OCI-LY7 (cell line): ENCODE data around the gene NPEPPS. TPM values are rescaled to one million over a fixed set of nuclear protein-coding genes. Genes with fewer than 3 reads are reported as not detected.
A peak's percentile ranks its signal among the peaks of the same experiment; 100 is the strongest.

ENCODE experiments used
- BruUV-seq: library from RNA; stranded (reverse); fragments of 400-500 nt; replicated peaks from 2 replicates; lab custom pipeline; 2021; lab: Mats Ljungman, UMichigan
- CTCF ChIA-PET: fragments of 300-600 bp; sonication (Branson Sonifier 250); formaldehyde crosslinking; loops from one replicate; lab custom pipeline; 2022; ENCODE audit warnings: antibody characterized with exemption; ENCODE audit not compliant: unreplicated experiment; lab: Charles Lee
- POLR2A ChIA-PET: fragments of 300-600 bp; sonication (Branson Sonifier 250); formaldehyde crosslinking; loops from one replicate; lab custom pipeline; 2022; ENCODE audit warnings: antibody characterized with exemption; lab: Charles Lee
- DNase-seq: peaks from one replicate; pipeline ENCODE4 v3.0.0-alpha.2; 2015; ENCODE audit warnings: low spot score
- H2AFZ ChIP-seq: fragments of 200-600 bp; sonication (generic), shearing (Covaris generic); 2 replicates; pipeline ENCODE4 v1.6.1; 2014; ENCODE audit warnings: mild to moderate bottlenecking, antibody characterized with exemption, low read length, moderate library complexity
- H3K27ac ChIP-seq: fragments of 200-600 bp; sonication (generic); 2 replicates; pipeline ENCODE4 v1.5.1; 2014; ENCODE audit warnings: mixed run types, low read depth, mild to moderate bottlenecking, moderate library complexity, low read length, inconsistent platforms; ENCODE audit not compliant: poor library complexity, severe bottlenecking
- H3K36me3 ChIP-seq: fragments of 200-600 bp; sonication (generic); 2 replicates; pipeline ENCODE4 v1.6.1; 2014; ENCODE audit warnings: mild to moderate bottlenecking, antibody characterized with exemption, low read length, moderate library complexity, mixed read lengths; ENCODE audit not compliant: insufficient read depth
- H3K4me1 ChIP-seq: fragments of 200-600 bp; sonication (generic); 2 replicates; pipeline ENCODE4 v1.5.1; 2014; ENCODE audit warnings: mild to moderate bottlenecking, low read length; ENCODE audit not compliant: insufficient read depth, poor library complexity, severe bottlenecking
- H3K4me2 ChIP-seq: fragments of 200-600 bp; sonication (generic); 2 replicates; pipeline ENCODE4 v1.6.1; 2014; ENCODE audit warnings: mild to moderate bottlenecking, low read length
- H3K4me3 ChIP-seq: fragments of 200-600 bp; sonication (generic); 2 replicates; pipeline ENCODE4 v1.5.1; 2014; ENCODE audit warnings: mild to moderate bottlenecking, low read depth, low read length; ENCODE audit not compliant: poor library complexity, severe bottlenecking
- H3K79me2 ChIP-seq: fragments of 200-600 bp; sonication (generic); 2 replicates; pipeline ENCODE4 v1.6.1; 2016; ENCODE audit warnings: low read depth, mild to moderate bottlenecking, low read length, moderate library complexity, mixed read lengths; ENCODE audit not compliant: insufficient read depth
- H3K9me2 ChIP-seq: fragments of 200-600 bp; sonication (generic); 2 replicates; pipeline ENCODE4 v1.6.1; 2016; ENCODE audit warnings: mild to moderate bottlenecking, low read length, mixed read lengths; ENCODE audit not compliant: insufficient read depth
- H3K9me3 ChIP-seq: fragments of 200-600 bp; sonication (generic); 2 replicates; pipeline ENCODE4 v1.6.1; 2014; ENCODE audit warnings: mild to moderate bottlenecking, mixed run types, low read length, mixed read lengths
- H4K20me1 ChIP-seq: fragments of 200-600 bp; sonication (generic); 2 replicates; pipeline ENCODE4 v1.6.1; 2014; ENCODE audit warnings: mild to moderate bottlenecking, antibody characterized with exemption, low read length, moderate library complexity, mixed read lengths; ENCODE audit not compliant: insufficient read depth
- EZH2phosphoT487 ChIP-seq: fragments of 200-600 bp; sonication (generic); IDR thresholded peaks from 2 replicates; pipeline ENCODE4 v1.6.1; 2018; ENCODE audit warnings: low read depth, borderline replicate concordance, mild to moderate bottlenecking, mixed run types, antibody characterized with exemption, low read length, moderate library complexity, mixed read lengths
- intact Hi-C: fragments of 100-400 bp; cut with micrococcal nuclease; formaldehyde crosslinking; loops from one replicate; pipeline ENCODE4 v1.10.0; 2022; ENCODE audit not compliant: unreplicated experiment
- total RNA-seq, 2 experiments: library from RNA; depleted of rRNA in 1 of 2; stranded (reverse); fragments of >200 nt in 1 of 2; shearing (Covaris generic) in 1 of 2; gene quantifications; 2 replicates each; pipeline ENCODE4 v1.2.3, GENCODE V29; 2014 to 2022
- TF ChIP-seq, protein P1 (sequence below): fragments of 200-600 bp; sonication (generic); conservative IDR thresholded peaks from 2 replicates; pipeline ENCODE4 v1.5.1; 2014; ENCODE audit warnings: mild to moderate bottlenecking, antibody characterized with exemption, low read length, moderate library complexity, mixed read lengths

The NPEPPS gene
- total RNA-seq, 2 experiments from 2014 or later: 46.8 to 111 TPM

DNA sequence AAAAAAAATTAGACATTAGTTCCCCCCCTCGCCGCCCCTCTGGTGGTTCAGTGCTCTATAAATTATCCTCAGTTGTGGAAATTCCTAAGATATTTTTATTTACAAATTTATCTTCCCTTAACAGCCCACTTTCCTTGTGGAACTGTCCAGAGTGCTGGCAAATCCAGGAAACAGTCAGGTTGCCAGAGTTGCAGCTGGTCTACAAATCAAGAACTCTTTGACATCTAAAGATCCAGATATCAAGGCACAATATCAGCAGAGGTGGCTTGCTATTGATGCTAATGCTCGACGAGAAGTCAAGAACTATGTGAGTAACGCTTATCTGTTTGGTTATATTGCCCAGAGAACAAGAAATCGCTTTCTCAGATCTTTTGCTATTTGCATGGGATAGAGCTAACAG, 121.7 kb downstream of the NPEPPS start:
- peaks cover 51% of the 10 kb centered on the region for H3K4me1 ChIP-seq
- H4K20me1 ChIP-seq: peaks cover 45% of the 10 kb centered on the region
- no peak for DNase-seq
- no peak overlapping the region for H2AFZ ChIP-seq
- CTCF ChIA-PET: no interaction called here
- H3K9me2 ChIP-seq: no peaks in the 10 kb centered on the region
- POLR2A ChIA-PET: interaction anchor here (1.0 to 1.3 kb wide), 2 partner anchors 11 to 40 kb away, joined by 5 to 7 read pairs; no protein-coding TSS in a partner anchor
- BruUV-seq: no TSS peak
- H3K36me3 ChIP-seq: peaks cover 70% of the 10 kb centered on the region
- H3K9me3 ChIP-seq: no peaks in the 10 kb centered on the region
- H3K79me2 ChIP-seq: peaks cover 82% of the 10 kb centered on the region
- peak overlapping the region; percentile 81 for H3K4me3 ChIP-seq
- no peak for TF ChIP-seq EZH2phosphoT487
- TF ChIP-seq, protein P1, sequence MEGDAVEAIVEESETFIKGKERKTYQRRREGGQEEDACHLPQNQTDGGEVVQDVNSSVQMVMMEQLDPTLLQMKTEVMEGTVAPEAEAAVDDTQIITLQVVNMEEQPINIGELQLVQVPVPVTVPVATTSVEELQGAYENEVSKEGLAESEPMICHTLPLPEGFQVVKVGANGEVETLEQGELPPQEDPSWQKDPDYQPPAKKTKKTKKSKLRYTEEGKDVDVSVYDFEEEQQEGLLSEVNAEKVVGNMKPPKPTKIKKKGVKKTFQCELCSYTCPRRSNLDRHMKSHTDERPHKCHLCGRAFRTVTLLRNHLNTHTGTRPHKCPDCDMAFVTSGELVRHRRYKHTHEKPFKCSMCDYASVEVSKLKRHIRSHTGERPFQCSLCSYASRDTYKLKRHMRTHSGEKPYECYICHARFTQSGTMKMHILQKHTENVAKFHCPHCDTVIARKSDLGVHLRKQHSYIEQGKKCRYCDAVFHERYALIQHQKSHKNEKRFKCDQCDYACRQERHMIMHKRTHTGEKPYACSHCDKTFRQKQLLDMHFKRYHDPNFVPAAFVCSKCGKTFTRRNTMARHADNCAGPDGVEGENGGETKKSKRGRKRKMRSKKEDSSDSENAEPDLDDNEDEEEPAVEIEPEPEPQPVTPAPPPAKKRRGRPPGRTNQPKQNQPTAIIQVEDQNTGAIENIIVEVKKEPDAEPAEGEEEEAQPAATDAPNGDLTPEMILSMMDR: no peak
- no peak overlapping the region for H3K27ac ChIP-seq
- H3K4me2 ChIP-seq: peak overlapping the region; percentile 94
- intact Hi-C loops: no loop called here

DNA sequence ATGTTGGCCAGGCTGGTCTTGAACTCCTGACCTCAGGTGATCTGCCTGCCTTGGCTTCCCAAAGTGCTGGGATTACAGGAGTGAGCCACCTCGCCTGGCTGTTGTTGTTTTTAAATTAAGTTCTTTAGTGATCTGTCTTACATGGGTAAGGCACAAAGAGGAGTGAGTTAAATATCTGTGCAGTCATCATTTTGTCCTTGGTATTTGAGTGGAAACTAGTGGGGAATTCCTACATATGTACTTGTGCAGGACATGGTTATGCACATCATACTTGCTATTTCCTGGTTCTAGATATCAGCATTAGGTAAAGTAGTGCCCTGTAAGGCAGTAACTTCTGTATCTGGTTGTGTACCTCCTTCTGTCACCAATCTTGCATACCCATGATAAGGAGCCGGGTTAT, 122.5 kb downstream of the NPEPPS start:
- TF ChIP-seq EZH2phosphoT487: no peak
- TF ChIP-seq, protein P1: no peak
- no TSS peak for BruUV-seq
- H3K79me2 ChIP-seq: peaks cover 82% of the 10 kb centered on the region
- H4K20me1 ChIP-seq: peaks cover 52% of the 10 kb centered on the region
- H2AFZ ChIP-seq: no peak overlapping the region
- H3K27ac ChIP-seq: no peak overlapping the region
- no peak for DNase-seq
- peaks cover 51% of the 10 kb centered on the region for H3K4me1 ChIP-seq
- POLR2A ChIA-PET: interaction anchor here (1.3 kb wide), 1 partner anchor 10 kb away, joined by 7 read pairs; no protein-coding TSS in a partner anchor
- peaks cover 78% of the 10 kb centered on the region for H3K36me3 ChIP-seq
- peak overlapping the region; percentile 32 for H3K4me3 ChIP-seq
- no peaks in the 10 kb centered on the region for H3K9me2 ChIP-seq
- H3K4me2 ChIP-seq: peak overlapping the region; percentile 94
- no peaks in the 10 kb centered on the region for H3K9me3 ChIP-seq
- intact Hi-C loops: no loop called here
- CTCF ChIA-PET: no interaction called here

DNA sequence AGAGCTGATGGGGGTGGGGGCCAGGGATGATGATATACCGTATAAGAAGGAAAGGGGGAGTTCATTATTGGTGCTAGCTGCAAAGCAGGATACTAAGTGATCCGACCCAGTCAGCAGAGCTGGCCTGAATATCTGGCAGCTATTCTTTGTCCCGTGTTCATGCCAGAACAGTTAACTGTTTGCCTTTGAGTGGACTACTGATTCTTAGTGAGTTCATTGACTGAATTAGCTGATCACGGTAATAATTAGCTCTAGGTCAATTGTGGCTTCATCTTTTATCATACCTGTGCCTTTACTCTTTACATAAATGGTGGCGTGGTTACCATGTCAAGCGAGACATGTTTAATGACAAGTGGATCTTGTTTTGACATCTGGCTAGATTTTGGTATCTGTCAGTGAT, 124.1 kb downstream of the NPEPPS start:
- Histone ChIP-seq H3K4me2 (peak overlapping the region; percentile 35), H3K79me2 (peaks cover 92% of the 10 kb centered on the region), H2AFZ (no peak overlapping the region), H4K20me1 (peaks cover 56% of the 10 kb centered on the region), H3K9me3 (no peaks in the 10 kb centered on the region), H3K27ac (no peak overlapping the region), H3K36me3 (peaks cover 92% of the 10 kb centered on the region), H3K4me1 (peaks cover 65% of the 10 kb centered on the region), H3K4me3 (peak overlapping the region; percentile 25), H3K9me2 (no peaks in the 10 kb centered on the region)
- intact Hi-C loops: no loop called here
- ChIA-PET CTCF (no interaction called here), POLR2A (interaction anchor here (0.6 kb wide), 1 partner anchor 12 kb away, joined by 4 read pairs; no protein-coding TSS in a partner anchor)
- TF ChIP-seq, protein P1: no peak
- no peak for TF ChIP-seq EZH2phosphoT487
- DNase-seq: no peak
- BruUV-seq: no TSS peak
